ENCODE measurements around the gene PLCD4.

DNA sequence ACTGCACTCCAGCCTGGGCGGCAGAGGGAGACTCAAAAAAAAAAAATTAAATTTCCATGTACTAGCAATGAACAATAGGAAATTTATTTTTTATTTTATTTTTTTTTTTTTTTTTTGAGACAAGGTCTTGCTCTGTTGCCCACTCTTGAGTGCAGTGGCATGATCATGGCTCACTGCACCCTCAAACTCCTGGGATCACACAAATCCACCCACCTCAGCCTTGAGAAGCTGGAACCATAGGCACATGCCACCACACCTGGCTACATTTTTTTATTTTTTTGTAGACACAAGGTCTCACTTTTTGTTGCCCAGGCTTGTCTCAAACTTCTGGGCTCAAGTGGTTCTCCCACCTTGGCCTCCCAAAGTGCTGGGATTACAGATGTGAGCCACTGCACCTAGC is 22.2 kb upstream of the PLCD4 start:
- TF ChIP-seq EZH2 (IDR thresholded peaks at IDR 0.05; ENCODE audit: low read length, unreplicated experiment), result no peak
- TF ChIP-seq CTCF (conservative IDR thresholded peaks at IDR 0.05; ENCODE audit: low read depth, low read length), result no peak
- TF ChIP-seq EZH2phosphoT487 (IDR thresholded peaks at IDR 0.05; ENCODE audit: borderline replicate concordance, low read length), result no peak

Measured in PC-3 (cell line).